T-helper 9 cell (primary cell): Measurements from ENCODE around the gene SLC26A11.
"Not testable (repeated sequence)": the region's sequence is repeated elsewhere in the genome, so short reads cannot be mapped to it uniquely, and the experiment has no call there.

Experiments
- DNase-seq: peaks from one replicate; pipeline ENCODE4 v3.0.0-alpha.2; 2020

SLC26A11 gene

DNA sequence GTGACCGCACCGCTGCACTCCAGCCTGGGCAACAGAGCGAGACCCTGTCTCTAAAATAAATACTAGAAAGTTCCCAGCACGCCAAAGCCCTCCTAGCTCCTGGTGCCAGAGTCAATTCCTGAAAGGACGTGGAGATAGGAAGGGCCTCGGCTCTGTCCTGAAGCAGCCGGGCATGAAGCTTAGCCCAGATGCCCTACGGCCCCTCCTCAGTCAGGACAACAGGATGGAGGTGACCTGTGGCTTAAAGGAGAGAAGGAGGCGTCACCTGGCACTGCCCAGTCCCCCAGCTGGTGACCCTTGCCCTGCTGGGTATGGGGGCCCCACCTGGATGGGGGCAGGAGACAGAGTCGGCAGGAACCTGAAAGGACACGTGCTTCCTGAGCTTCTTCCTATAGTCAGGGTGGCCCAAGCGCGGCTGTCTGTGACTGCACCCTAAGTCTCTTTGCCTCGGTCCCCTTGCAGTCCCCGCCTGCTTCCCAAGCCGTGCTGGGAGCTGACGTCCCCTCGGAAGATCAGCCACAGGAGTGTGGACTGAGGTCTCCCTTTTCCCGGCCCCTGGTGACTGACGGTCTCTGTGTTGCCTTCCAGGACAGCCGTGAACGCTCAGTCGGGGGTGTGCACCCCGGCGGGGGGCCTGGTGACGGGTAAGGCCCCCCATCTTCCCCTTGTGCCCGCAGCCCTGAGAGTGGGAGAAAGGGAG, 25.5 kb downstream of the SLC26A11 start:
- DNase-seq, result no peak

DNA sequence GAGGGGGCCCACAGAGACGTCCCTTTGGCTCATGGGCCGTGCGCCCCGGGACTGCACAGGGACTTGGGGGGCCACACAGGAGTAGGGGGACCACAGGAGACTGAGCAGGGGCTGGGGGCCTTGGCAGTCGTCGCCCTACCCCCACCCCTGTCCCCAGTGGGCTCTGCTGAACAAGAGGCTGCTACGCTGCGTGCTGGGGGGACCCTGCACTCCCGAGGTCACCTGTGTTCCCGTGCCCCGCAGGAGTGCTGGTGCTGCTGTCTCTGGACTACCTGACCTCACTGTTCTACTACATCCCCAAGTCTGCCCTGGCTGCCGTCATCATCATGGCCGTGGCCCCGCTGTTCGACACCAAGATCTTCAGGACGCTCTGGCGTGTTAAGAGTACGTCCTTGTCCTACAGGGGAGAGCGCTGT, 26.0 kb downstream of the SLC26A11 start:
- DNase-seq, result no peak

DNA sequence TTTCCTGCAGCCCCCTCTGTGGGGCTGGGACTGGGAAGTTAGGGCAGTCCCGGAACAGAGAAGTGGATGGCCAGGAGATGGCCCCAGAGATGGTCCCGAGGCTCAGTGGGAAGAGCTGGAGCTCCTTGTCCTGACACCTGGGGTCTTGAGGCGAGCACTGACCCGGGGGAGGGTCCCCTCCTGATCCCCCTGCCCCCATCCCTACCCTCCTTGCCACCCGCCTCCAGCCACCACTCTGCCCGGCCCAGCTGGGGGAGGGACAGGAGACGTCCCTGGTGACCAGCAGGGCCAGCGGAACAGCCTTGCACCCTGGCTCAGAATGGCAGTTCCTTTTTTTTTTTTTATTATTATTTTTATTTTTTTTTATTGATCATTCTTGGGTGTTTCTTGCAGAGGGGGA, 26.5 kb downstream of the SLC26A11 start:
- DNase-seq, result no peak

DNA sequence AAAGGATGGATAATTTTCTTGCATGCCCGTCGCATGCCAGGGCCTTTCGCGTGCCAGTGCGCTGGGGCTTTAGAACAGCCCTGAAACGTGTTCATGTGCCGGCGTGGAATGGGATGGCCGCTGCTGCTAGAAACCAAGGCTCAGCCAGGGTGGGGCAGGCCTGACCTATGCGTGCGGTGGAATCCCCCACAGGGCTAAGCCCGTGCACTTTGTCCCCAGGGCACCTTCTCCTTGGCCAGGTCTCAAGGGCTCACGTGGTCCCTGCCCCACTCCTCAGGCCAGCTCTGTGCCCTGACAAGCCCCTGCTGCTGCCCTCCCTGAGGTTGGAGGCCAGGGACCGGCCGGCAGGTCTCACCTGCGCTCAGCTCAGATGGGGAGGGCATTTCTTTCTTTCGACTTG, 27.3 kb downstream of the SLC26A11 start:
- DNase-seq, result no peak

DNA sequence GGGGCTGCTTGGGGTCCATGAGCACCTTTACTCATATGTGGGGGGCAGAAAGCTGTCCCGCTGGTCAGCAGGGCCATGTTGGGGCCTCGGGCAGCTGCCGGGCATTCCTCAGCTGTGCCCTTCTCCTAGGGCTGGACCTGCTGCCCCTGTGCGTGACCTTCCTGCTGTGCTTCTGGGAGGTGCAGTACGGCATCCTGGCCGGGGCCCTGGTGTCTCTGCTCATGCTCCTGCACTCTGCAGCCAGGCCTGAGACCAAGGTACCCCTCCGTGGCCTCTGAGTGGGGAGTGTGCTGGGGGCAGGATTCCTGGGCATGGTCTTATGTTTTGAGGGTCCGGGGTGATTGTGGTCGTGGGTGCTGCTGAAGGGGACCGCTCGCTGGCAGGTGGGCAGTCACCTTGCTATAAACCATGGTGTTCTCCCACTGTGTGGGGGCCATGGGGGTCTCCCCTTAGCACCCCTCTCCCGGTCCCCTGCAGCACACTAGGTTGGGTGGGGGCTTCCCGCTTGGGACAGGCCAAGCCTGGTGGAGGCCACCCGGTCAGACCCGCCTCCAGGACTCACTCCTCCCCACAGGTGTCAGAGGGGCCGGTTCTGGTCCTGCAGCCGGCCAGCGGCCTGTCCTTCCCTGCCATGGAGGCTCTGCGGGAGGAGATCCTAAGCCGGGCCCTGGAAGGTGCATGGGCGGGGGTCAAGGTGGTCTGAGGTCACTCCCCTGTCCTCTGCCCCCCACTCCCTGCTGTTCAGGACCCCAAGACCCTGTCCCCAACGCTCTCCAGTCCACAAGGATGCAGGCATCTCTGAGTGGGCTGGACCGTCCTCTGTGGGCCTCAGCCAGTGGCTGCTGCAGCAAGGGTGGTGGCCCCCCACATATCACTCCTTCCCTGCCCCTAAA, 28.0 kb downstream of the SLC26A11 start:
- no peak for DNase-seq

DNA sequence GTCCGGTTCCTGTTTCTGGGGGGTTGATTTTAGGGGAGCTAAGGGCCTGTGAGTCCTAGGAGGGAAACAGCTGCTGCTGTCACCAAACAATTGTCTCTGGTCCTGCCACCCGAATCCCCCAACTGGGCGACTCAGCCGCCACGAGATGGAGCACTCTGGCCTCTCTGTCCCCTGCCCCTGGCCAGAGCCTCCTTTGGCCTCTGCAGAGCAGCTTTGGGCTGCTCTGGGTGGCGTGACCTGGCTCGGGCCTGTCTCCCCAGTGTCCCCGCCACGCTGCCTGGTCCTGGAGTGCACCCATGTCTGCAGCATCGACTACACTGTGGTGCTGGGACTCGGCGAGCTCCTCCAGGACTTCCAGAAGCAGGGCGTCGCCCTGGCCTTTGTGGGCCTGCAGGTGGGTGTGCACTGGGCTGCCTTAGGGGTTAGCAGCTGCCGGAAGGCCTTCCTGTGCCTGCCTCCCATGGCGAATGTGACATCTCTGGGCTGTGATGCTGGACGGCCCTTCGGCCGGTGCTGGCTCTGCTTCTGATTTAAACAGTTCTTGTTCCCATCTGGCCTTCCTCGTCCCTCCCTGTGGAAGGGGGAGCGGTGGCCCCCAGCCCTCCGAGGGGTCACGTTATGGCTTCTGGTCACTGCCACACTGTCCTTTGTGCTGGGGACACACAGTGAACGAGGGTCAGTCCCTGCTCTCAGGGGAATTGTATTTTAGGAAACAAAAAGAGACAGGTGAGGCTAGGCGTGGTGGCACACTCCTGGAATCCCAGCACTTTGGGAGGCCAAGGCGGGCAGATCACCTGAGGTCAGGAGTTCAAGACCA, 28.9 kb downstream of the SLC26A11 start:
- no peak for DNase-seq

DNA sequence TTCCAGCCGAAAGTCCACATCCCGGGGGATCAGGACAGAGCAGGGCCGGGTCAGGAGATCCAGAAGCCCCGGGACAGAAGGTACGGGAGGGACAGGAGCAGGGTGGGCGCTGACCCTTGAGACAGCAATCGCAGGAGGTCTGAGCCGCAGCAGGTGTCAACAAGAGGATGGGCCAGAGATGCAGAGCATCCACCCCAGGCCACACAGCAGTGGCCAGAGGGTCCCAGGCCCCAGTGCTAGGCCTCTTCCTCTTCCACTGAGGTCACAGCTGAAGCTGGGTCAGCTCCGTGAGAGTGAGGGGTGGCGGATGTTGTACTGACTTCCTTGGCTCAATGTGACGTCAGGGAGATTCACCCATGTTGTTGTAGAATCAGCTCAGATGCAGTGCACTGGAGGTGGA, 31.7 kb downstream of the SLC26A11 start:
- no peak for DNase-seq

DNA sequence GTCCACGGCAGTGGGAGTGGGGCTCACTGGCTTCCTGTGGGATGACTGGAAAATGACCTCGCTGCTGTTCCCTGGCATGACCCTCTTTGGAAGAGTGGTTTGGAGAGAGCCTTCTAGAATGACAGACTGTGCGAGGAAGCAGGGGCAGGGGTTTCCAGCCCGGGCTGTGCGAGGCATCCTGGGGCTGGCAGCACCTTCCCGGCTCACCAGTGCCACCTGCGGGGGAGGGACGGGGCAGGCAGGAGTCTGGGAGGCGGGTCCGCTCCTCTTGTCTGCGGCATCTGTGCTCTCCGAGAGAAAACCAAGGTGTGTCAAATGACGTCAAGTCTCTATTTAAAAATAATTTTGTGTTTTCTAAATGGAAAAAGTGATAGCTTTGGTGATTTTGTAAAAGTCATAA, 32.6 kb downstream of the SLC26A11 start:
- peak; percentile 77 for DNase-seq

DNA sequence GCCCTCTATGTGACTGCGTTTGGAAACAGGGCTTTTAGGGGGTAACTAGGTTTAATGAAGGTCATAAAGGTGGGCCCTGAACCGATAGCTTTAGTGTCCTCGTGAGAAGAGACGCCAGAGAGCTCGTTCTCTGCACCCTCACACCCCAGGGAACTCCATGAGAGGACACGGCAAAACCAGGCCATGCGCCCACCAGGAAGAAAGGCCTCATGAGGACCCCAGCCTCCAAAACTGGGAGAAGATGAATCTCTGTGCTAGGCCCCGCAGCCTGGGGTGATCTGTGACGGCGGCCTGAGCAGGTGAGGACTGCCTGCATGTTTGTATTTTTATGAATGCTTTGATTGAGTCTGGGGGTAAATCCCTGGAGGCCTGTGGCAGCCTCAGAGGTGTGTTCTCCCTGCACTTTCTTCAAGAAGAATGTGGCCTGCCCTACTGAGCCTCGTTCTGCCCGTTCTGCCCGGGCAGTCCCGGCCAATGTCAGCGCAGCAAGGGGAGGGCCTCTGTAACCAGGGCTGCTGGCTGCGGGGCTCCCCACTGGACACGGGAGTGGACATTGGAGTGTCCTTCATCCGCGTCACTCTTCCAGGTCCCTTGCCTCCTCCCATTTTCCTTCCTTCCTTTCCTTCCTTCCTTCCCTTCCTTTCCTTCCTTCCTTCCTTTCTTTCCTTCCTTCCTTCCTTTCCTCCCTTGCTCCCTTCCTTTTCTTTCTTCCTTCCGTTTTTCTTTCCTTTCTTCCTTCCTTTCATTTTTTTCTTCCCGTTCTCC, 33.6 kb downstream of the SLC26A11 start:
- no peak for DNase-seq

DNA sequence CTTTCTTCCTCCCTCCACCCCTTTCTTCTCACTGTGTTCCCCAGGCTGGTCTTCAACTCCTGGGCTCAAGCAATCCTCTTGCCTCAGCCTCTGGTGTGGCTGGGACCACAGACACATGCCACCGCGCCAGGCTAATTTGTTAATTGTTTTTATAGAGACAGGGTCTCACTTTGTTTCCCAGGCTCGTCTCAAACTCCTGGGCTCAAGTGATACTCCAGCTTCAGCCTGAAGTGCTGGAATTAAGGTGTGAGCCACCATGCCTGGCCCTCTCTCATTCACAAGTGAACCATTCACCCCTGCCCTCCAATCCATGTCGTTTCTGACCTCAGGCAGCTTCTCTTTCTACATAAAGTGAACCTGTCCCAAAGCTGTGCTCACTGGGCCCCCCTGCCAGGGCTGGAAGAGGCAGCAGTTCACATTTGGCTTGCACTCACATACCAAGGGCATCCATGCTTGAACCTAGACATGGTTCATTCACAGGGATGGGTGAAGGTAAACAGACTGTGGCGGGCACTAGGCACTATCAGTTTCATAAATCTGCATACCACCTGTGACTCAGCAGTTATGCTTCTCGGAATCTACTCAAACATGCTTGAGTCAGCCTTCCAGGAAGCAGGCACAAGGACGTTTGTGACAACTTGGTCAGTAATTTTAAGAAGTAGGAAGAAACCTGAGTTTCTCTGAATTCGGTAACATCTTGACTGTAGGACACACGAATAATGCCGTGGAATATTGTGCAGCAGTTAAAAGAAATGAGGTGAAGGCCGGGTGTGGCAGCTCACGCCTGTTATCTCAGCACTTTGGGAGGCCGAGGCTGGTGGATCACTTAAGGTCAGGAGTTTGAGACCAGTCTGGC, 34.4 kb downstream of the SLC26A11 start:
- no peak for DNase-seq

DNA sequence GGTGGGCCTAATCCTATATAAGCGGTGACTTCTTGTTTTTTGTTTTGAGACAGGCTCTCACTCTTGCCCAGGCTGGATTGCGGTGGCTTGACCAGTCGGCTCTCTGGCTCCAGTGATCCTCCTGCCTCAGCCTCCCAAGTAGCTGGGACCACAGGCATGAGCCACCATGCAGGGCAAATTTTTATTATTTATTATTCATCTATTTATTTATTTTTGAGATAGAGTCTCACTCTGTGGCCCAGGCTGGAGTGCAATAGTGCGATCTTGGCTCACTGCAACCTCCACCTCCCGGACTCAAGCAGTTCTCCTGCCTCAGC, 35.8 kb downstream of the SLC26A11 start:
- DNase-seq, result no peak

DNA sequence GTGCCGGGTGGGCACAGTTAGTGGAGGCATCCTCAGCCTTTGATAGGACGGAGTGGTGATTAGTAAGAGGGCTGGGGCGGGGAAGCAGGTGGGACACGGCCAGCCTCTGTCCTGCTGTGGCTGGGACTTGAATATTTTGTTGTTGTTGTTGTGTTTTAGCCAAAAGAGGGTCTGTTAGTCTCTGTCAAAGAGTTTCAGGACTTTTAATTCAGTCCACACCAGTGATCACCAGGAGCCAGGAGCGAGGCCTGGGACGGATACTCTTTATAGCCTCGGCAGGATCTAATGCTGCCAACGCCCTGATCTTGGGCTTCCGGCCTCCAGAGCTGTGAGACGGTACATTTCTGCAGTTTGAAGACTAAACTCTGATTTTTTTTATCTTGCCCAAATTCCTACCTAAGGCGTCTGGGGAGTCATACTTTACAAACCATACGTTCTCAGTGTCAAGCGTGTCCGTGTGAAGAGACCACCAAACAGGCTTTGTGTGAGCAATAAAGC, 37.5 kb downstream of the SLC26A11 start:
- no peak for DNase-seq

DNA sequence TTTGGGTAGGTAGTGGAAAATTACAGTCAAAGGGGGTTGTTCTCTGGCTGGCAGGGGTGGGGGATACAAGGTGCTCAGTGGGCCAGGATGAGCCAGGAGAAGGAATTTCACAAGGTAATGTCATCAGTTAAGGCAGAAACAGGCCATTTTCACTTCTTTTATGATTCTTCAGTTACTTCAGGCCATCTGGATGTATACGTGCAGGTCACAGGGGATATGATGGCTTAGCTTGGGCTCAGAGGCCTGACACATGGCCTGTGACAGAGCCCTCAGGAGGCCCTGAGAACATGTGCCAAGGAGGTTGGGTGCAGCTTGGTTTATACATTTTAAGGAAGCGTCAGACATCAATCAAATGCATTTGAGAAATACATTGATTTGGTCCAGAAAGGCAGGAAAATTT, 38.1 kb downstream of the SLC26A11 start:
- not testable (repeated sequence) for DNase-seq

DNA sequence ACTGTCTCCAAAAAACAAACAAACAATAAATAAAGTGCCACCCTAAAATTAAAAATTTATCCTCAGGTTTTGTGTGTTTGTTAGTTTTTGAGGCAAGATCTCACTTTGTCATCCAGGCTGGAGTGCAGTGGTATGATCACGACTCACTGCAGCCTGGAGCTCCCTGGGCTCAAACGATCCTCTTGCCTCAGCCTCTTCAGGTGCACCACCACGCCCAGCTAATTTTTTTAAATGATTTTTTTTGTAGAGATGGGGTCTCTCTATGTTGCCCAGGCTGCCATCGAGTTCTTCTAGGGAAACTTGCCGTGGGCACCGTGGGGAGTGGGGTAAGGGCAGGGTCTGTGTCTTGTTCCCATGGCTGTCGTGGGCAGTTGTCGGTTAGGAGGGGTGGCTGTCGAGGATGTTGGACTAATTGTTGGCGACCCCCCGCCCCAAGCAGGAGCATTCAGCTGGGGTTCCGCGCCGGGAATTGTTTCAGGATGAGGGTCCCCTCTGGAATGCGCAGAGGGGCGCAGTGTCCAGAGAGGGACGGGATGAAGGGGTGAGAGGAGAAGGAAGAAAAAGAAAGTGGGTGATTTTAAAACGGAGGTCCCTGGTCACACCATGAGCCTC, 39.3 kb downstream of the SLC26A11 start:
- DNase-seq, result no peak

DNA sequence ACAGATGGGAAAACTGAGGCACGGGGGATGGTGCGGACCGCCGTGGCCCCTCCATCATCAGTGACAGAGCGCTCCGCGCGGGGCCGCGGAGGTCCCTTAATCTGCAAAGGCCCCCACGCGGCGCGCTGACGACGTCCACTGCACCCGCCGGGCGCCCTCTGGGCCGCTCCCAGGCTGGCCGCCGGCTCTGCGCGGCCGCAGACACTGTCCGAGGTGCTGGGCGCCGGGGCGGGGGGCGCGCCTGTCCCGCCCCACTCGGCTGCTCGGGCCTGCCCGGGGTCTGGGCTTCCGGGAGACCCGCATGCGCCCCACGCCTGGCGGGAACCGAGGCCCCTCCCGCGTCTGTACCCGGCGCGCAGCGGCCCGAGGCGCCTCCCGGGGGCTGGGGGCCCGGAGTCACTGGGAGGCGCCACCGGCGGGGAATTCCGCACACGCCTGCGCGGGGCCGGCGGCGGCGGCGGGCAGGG, 39.9 kb downstream of the SLC26A11 start:
- DNase-seq, result peak; percentile 77

DNA sequence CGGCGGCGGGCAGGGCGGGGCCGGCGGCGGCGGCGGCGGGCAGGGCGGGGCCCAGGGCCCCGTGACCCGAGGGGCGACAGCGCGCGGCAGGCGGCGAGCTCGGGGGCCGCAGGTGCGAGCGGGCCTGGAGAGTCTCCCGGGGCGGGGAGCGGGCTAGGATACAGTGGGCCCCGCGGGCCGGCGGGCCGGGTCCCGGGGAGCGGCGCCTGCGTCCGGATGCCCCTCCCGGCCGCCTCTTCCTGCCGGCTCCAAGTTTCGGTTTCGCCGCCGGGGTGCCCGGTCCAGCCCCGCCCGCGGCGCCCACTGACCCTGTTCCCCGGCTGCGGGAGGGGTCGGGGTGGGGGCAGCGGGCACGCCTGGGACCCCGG, 40.5 kb downstream of the SLC26A11 start, which contains the start of gene RNF213:
Gene RNF213, plus strand, starts transcription at position 62 of the 368 bp plus-strand sequence. CDS start 2,830 bp downstream, outside the sequence.
- peak; percentile 49 for DNase-seq

DNA sequence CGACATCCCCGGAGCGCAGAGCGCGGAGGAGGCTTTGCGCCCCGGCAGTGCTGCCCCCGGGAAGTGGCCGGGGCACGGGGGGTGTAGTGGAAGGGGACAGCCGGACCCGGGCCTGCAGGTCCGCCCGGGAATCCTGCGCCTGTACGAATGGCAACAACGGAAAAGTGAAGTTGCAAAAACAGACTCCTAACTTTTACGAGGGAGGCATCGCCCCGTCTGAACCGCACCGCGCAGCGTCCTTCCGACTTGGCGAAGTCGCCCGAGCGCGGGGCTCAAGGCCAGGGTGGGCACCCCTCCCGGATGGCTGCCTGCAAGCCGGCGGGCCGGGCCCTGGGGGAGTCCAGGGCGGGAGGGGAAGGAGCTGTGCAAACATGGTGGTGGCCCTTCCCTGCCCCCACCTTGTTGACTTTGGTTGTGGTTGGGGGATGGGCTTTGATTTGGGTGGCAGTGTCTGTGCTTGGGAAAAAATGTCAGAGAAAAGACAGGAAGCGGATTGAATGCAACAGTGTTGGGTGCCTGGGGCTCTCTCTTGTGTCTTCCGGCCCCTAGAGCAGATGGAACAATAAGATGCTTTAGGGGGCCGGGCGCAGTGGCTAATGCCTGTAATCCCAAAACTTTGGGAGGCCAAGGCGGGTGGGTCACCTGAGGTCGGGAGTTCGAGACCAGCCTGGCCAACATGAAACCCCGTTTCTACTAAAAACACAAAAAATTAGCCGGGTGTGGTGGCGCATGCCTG, 41.1 kb downstream of the SLC26A11 start:
- DNase-seq, result peak; percentile 47

DNA sequence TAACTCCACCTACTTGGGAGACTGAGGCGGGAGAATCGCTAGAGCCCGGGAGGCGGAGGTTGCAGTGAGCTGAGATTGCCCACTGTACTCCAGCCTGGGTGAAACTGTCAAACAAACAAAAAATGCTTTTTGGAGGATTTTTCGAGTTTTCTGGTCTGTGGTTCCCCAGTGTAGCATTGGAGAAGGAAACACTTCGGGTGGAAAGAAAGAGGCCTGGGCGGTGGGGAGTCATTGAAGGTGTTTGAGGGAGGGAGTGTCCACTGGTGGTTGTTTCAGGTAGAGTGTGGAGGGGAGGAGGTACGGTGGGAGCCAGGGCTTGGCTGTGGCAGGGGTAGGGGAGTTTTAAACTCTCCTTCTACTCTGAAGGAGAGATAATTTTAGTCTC, 41.7 kb downstream of the SLC26A11 start:
- no peak for DNase-seq

DNA sequence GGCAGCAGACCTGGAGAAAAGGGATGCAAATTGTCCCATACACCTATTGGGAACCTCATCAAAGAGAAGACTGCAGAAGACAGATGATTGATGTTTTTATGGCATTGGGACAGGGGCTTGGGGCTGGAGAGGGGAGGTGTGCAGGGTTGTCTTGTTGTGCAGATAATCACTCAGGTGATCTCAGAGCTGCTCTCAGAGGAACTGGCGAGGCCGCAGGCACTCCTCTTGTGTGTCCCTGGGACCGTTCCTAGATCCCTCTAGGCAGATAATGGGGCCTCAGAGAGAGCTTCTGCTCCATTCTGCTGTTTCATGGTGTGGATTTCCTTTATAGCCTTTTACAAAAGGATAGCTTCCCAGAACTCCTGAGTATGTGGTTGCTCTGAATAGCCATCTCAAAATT, 42.1 kb downstream of the SLC26A11 start:
- DNase-seq, result no peak

DNA sequence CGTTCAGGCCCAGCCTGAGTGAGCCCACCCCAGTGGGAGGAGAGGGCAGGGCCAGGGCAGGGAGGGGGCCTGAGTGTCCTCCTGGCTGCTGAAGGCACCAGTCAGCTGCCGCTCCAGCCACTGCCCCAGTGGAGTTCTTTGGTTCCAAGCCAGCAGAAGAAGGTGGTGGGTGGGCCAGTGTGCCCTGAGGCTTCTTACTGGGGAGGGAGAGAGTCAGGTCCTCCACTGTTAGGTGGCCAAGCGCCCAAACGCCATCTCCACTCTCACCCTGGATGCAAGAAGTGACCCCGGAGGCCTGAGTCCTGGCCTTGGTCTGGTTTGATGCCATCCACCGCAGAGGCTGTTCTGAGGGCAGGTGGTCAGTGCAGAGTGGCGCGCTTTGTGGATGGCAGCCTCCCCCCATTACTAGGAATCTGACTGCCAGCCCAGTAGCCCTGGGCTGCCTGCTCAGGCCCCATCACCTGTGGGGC, 42.6 kb downstream of the SLC26A11 start:
- DNase-seq, result no peak
